ENCODE data around the gene TMEM132D. TPM values are rescaled to one million over a fixed set of nuclear protein-coding genes. Genes with fewer than 3 reads are reported as not detected.

The TMEM132D gene
- total RNA-seq, 1 donor from 2014 or later, result not detected

GRCh38 chr12:129325566-129325965 lies 578.3 kb downstream of the TMEM132D start:
- TF ChIP-seq POLR2AphosphoS5 (IDR thresholded peaks at IDR 0.05; ENCODE audit: insufficient read depth in 1 of 2, low read depth in 1 of 2) (no peak), POLR2A (IDR thresholded peaks at IDR 0.05) (no peak), CTCF (IDR thresholded peaks at IDR 0.05) (no peak)
- Histone ChIP-seq H3K9me3 (no peaks in the 10 kb centered on the region), H3K27me3 (no peaks in the 10 kb centered on the region), H3K27ac (no peak overlapping the region), H3K4me3 (no peak overlapping the region), H3K4me1 (no peaks in the 10 kb centered on the region), H3K36me3 (no peaks in the 10 kb centered on the region)
- intact Hi-C loops (cut with DNase I), result no loop called here
- DNase-seq (ENCODE audit: extremely low spot score in 2 of 2), result no peak

- H3K4me1 ChIP-seq, result no peaks in the 10 kb centered on the region
- intact Hi-C loops (cut with DNase I), result no loop called here
- no peaks in the 10 kb centered on the region for H3K9me3 ChIP-seq
- DNase-seq (ENCODE audit: extremely low spot score in 2 of 2), result no peak
- H3K4me3 ChIP-seq, result no peak overlapping the region
- H3K27me3 ChIP-seq, result no peaks in the 10 kb centered on the region
- H3K27ac ChIP-seq, result no peak overlapping the region
- no peak for TF ChIP-seq POLR2A (IDR thresholded peaks at IDR 0.05)
- TF ChIP-seq CTCF (IDR thresholded peaks at IDR 0.05), result no peak
- TF ChIP-seq POLR2AphosphoS5 (IDR thresholded peaks at IDR 0.05; ENCODE audit: insufficient read depth in 1 of 2, low read depth in 1 of 2), result no peak
- H3K36me3 ChIP-seq, result no peaks in the 10 kb centered on the region
Measured at GRCh38 chr12:129312048-129312447, 591.8 kb downstream of the TMEM132D start.

GRCh38 chr12:129310346-129310745 lies 593.5 kb downstream of the TMEM132D start:
- H3K4me1 ChIP-seq, result no peaks in the 10 kb centered on the region
- H3K27ac ChIP-seq, result no peak overlapping the region
- no peaks in the 10 kb centered on the region for H3K9me3 ChIP-seq
- H3K27me3 ChIP-seq, result no peaks in the 10 kb centered on the region
- no peaks in the 10 kb centered on the region for H3K36me3 ChIP-seq
- TF ChIP-seq POLR2A (IDR thresholded peaks at IDR 0.05) (no peak), POLR2AphosphoS5 (IDR thresholded peaks at IDR 0.05; ENCODE audit: insufficient read depth in 1 of 2, low read depth in 1 of 2) (no peak)
- intact Hi-C loops (cut with DNase I), result no loop called here
- H3K4me3 ChIP-seq, result no peak overlapping the region
- no peak for DNase-seq (ENCODE audit: extremely low spot score in 2 of 2)

- Histone ChIP-seq H3K36me3 (no peaks in the 10 kb centered on the region), H3K9me3 (no peaks in the 10 kb centered on the region), H3K4me3 (no peak overlapping the region), H3K27ac (no peak overlapping the region), H3K27me3 (no peaks in the 10 kb centered on the region), H3K4me1 (no peaks in the 10 kb centered on the region)
- no peak for TF ChIP-seq CTCF (IDR thresholded peaks at IDR 0.05)
- TF ChIP-seq POLR2A (IDR thresholded peaks at IDR 0.05), result no peak
- no peak for TF ChIP-seq POLR2AphosphoS5 (IDR thresholded peaks at IDR 0.05; ENCODE audit: insufficient read depth in 1 of 2, low read depth in 1 of 2)
- no peak for DNase-seq (ENCODE audit: extremely low spot score in 2 of 2)
- intact Hi-C loops (cut with DNase I), result no loop called here
Measured at GRCh38 chr12:129305851-129306250, 598.0 kb downstream of the TMEM132D start.

- no peaks in the 10 kb centered on the region for H3K4me1 ChIP-seq
- H3K27ac ChIP-seq, result no peak overlapping the region
- no peaks in the 10 kb centered on the region for H3K36me3 ChIP-seq
- DNase-seq (ENCODE audit: extremely low spot score in 2 of 2), result no peak
- no peaks in the 10 kb centered on the region for H3K27me3 ChIP-seq
- intact Hi-C loops (cut with DNase I), result loop anchor here (5.0 kb wide), 1 partner anchor 378 kb away; no protein-coding TSS in a partner anchor
- TF ChIP-seq CTCF (IDR thresholded peaks at IDR 0.05) (no peak), POLR2A (IDR thresholded peaks at IDR 0.05) (no peak), POLR2AphosphoS5 (IDR thresholded peaks at IDR 0.05; ENCODE audit: insufficient read depth in 1 of 2, low read depth in 1 of 2) (no peak)
- no peak overlapping the region for H3K4me3 ChIP-seq
- no peaks in the 10 kb centered on the region for H3K9me3 ChIP-seq
Measured at GRCh38 chr12:129304529-129304928, 599.3 kb downstream of the TMEM132D start.

All from vagina (tissue), 2 donors.